HG03045 (cell line): Measurements from ENCODE around the gene MEX3C.
A peak's percentile ranks its signal among the peaks of the same experiment; 100 is the strongest.

ENCODE experiments used
- ATAC-seq: cut with Tn5 transposase; IDR thresholded peaks from one replicate; pipeline ENCODE4 v1.9.1; 2021; ENCODE audit warnings: mild to moderate bottlenecking, moderate library complexity; ENCODE audit not compliant: unreplicated experiment

The MEX3C gene

GRCh38 chr18:51192026-51192425 lies 5.5 kb downstream of the MEX3C start:
- no peak for ATAC-seq

- ATAC-seq = no peak
These were observed 6.3 kb downstream of the MEX3C start for GRCh38 chr18:51191128-51191717.

- no peak for ATAC-seq
These were observed 7.5 kb downstream of the MEX3C start for GRCh38 chr18:51190000-51190399.

GRCh38 chr18:51188024-51188701 lies 9.3 kb downstream of the MEX3C start:
- peak; percentile 45 for ATAC-seq

- ATAC-seq = no peak
These were observed 12.4 kb downstream of the MEX3C start for GRCh38 chr18:51185075-51185474.

- ATAC-seq = no peak
These were observed 13.4 kb downstream of the MEX3C start for GRCh38 chr18:51184091-51184457.

- ATAC-seq = no peak
These were observed 13.9 kb downstream of the MEX3C start for GRCh38 chr18:51183372-51184090.

GRCh38 chr18:51182824-51183223 lies 14.7 kb downstream of the MEX3C start:
- ATAC-seq = no peak

- no peak for ATAC-seq
These were observed 25.7 kb downstream of the MEX3C start for GRCh38 chr18:51171625-51172259.

GRCh38 chr18:51171223-51171622 lies 26.3 kb downstream of the MEX3C start:
- ATAC-seq = peak; percentile 48

- no peak for ATAC-seq
These were observed 26.8 kb downstream of the MEX3C start for GRCh38 chr18:51170664-51171063.

- no peak for ATAC-seq
These were observed 27.8 kb downstream of the MEX3C start for GRCh38 chr18:51169731-51170130.

GRCh38 chr18:51168960-51169662 lies 28.4 kb downstream of the MEX3C start:
- ATAC-seq = no peak

GRCh38 chr18:51168026-51168742 lies 29.3 kb downstream of the MEX3C start:
- no peak for ATAC-seq

GRCh38 chr18:51165296-51165695 lies 32.2 kb downstream of the MEX3C start:
- no peak for ATAC-seq

- no peak for ATAC-seq
These were observed 32.7 kb downstream of the MEX3C start for GRCh38 chr18:51164761-51165281.

GRCh38 chr18:51164342-51164741 lies 33.1 kb downstream of the MEX3C start:
- ATAC-seq = no peak

- no peak for ATAC-seq
These were observed 33.9 kb downstream of the MEX3C start for GRCh38 chr18:51163543-51163942.

- no peak for ATAC-seq
These were observed 34.9 kb downstream of the MEX3C start for GRCh38 chr18:51162617-51163016.

GRCh38 chr18:51160646-51161045 lies 36.8 kb downstream of the MEX3C start:
- ATAC-seq = no peak
